CD4-positive, alpha-beta T cell treated with Interleukin-10 for 1 hour (primary cell): ENCODE results near the gene DUS1L.

Experiments
- DNase-seq: peaks from one replicate; pipeline ENCODE4 v3.0.0-alpha.2; 2020

DUS1L gene

DNA sequence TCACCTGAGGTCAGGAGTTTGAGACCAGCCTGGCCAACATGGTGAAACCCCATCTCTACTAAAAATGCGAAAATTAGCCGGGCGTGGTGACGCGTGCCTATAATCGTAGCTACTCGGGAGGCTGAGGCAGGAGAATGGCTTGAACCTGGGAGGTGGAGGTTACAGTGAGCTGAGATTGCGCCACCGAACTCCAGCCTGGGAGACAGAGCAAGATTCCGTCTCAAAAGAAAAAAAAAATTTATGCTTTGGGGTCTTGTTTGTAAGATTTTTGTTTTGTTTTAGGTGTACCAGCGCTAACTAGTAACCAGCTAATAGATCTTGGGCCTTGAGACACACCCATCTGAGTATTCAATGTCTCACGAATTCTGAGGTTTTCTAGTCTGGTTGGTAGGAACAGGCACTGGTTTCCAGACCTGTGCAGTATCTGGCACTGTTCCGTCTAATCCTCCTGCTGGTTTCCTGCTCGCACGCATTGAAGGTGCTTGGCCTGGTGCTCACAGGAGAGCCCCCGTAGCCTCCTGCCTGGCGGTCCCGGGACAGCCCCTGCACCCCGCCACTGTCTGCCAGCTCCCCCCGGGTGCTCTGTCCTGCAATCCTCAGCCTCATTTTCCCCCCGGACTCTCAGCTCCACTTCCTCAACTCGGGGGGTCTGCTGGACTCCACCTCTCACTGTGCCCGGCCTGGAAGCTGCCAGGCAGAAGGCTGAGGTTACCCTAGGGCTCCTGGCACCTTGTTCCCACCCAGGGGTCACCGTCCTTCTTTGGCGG, 10.6 kb upstream of the DUS1L start:
- no peak for DNase-seq

DNA sequence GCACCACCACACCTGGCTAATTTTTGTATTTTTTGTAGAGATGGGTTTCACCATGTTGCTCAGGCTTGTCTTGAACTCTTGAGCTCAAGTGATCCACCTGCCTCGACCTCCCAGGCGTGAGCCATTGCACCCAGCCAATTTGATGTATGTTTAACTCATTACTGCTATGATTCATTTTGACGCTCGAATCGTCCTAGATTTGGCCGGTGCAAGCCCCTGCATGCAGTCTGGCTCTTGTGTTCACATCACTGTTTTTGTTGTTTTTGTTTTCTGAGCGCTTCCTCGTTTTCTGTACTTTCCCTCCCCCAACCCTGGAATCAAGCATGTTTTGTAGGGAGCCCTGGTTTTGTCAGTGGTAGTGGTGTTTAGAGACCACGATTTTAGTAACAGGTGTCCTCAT, 7.8 kb upstream of the DUS1L start:
- no peak for DNase-seq

DNA sequence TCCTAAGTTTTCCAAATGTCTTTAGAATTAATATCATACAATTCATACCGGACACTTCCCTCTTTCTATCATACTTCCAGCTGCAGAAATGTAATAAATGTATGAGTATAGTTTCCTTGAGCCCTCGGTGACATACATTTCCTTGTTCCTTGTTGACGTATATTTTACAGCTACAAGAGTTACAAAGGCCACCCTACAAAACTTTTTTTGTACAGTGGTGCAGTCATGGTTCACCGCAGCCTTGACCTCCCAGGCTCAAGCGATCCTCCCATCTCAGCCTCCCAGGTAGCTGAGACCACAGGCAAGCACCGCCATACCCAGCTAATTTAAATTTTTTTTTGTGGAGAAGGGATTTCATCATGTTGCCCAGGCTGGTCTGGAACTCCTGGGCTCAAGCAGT, 7.2 kb upstream of the DUS1L start:
- DNase-seq, result no peak

DNA sequence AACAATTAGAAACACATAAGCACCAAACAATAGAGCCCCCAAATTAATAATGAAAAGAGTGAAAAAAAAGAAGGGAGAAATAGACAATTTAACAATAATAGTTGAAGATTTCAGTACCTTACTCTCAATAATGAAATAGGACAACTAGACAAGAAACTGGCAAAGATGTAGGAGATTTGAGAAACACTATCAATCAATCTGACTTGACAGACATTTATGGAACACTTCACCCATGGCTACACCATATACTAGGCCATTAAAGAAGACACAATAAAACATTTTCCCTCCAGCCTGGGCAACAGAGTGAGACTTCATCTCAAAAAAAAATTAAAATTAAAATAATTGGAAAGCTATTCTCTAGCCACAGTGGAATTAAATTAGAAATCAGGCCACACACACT, 5.0 kb upstream of the DUS1L start:
- no peak for DNase-seq

DNA sequence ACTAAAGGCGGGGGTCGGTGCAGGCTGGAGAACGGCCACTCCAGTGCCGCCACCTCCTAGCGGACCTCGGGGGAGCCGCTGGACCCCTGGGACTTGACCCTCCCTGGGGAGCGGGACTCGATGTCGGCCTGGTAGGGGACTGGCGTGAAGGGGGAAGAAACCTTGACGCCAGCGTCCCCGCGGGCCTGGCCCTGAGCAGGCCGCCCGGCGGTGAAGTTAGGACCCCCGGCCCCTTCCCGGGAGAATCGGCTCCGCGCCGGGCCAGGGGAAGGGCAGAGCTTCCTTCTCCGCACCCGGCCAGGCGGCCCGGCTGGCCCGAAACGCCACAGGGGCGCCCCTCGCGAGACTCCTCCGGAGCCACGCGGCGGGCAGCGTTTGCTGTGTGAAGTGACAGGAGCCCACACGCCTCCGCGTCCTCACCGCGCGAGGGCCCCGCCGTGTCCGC, 389 bp downstream of the DUS1L start:
- no peak for DNase-seq

DNA sequence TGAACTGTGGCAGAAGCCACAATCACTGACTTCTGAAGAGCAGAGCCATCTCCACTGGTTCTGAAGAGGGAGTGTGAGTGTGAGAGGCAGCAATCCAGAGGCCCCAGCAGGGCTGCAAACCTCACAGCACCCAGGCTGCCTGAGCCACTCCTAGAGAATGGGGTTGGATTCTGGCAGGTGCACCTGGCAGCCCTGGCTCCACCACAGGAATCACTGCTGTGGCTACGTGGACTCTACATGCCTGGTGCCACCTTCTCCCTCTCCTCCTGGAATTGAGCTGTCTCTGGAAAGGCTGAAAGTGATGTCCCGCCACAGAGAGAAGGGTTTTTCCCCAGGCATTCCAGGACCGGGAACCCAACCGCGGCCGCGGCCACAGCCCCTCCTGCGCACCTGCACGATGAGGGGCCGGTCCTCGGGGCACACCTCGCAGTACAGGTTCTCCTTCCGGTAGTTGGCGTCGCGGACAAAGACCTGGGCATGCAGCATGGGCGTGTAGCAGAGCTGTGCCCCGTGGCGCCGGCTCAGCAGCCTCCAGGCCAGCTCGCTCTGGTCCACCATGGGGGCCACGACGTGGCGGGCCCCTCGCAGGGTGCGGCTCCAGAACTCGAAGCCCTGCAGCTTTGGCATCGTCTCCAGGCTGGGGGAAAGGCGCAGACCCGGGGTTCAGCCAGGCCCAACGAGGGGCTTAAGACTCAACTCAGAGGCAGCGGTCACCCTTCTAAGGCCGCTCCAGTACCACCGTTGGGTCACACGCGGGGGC, 991 bp downstream of the DUS1L start:
- no peak for DNase-seq

DNA sequence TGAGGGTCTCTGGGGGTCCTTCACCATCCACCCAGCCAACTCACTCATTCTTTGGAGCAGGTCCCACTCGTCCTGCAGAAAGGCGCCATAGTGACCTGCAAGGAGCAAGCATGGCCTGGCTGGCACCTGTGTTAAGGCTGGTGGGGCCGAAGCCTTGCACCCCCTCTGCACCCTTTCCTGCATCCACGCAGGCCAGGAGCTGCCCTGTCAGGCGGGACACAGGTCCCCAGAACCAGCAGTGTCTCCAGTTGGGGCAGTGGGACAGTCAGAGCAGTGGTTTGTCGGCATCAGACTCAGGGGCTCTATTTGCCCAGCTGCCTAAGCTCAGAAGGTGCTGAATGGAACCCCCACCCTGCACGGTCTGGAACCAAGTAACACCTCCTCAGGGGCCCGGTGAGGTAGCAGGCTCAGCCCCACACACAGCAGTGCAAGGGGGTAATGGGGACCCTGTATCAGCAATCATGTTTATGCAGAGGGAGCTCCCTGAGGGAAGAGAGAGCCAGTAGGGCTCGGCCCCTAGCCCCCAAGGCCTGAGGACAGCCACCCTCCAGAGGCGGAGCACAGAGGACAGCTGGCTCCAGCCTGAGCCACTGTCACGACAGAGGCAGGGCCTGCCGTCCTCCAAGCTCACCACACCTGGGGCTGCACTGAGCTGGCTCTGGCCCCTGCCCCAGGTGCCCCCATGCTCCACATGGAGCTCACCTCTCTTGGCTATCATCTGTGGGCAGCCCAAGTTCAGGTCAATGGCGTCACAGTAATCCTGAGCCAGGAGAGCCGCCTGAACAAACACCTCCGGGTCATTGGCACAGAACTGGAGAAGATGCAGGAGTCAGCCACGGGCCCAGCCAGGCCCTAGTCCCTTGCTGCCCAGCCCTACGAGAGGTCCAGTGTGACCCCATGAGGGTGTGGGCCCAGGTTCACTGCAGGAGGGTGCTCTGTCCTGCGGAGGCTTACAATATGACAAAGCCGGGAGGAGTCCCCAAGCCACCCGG, 1.9 kb downstream of the DUS1L start:
- no peak for DNase-seq

DNA sequence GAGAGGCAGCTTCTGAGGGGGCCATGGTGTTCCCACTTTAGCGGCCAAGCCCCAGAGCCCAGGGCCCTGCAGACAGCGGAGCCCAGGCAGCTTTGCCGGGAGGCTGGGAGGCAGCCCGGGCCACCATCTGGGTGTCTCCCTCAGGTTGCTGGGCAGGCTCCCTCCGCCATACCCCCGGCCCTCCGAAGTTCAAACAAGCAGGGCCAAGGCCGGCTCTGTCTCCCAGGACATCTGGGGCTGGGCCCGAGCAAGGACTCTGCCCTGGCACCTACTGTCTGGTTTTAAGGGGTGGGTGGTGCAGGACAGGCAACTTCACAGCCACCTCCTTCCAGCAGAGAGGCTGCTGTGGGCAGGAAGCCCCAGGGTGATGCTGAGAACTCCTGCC, 2.6 kb downstream of the DUS1L start:
- DNase-seq, result no peak

DNA sequence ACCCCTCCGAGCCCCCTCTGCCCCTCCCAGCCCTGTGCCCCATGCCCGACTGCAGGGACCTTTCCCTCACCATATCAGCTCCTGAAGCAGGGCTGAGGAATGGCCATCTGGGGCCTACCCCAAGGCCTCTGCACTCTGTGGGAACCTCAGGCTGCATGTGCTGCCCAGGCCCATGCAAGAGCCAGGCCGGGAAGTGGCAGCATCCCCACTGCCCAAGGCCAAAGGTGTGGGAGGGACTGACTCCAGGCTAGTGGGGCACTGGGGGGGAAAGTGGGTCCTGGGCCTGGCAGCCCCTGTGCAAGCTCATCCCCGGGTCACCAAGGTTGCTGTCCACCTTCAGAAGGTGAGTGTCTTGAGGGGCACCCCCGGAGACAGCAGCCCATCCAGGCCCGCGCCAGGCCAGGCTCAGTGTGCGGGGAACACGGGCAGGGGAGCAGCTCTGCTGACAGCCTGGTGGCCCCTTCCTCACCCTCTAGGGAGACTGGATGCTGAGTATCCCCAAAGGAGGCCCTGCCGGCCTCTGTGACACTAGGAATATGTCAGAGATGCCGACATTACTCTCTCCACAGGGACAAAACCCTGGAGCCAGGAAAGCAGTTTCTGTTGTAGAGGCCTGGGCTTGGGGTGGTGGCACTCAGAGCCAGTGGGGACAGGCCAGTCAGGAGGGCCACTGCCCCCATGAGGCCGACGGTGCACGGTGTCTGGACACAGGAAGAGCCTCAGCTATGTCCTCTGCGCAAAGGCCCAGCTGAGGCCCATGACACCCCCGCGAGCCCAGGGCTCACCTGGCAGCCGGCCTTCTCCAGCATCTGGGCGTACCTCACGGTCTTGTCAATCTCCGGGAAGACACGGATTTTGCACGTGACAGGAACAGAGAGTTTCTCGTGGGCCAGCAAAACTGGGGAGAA, 3.3 kb downstream of the DUS1L start:
- no peak for DNase-seq

DNA sequence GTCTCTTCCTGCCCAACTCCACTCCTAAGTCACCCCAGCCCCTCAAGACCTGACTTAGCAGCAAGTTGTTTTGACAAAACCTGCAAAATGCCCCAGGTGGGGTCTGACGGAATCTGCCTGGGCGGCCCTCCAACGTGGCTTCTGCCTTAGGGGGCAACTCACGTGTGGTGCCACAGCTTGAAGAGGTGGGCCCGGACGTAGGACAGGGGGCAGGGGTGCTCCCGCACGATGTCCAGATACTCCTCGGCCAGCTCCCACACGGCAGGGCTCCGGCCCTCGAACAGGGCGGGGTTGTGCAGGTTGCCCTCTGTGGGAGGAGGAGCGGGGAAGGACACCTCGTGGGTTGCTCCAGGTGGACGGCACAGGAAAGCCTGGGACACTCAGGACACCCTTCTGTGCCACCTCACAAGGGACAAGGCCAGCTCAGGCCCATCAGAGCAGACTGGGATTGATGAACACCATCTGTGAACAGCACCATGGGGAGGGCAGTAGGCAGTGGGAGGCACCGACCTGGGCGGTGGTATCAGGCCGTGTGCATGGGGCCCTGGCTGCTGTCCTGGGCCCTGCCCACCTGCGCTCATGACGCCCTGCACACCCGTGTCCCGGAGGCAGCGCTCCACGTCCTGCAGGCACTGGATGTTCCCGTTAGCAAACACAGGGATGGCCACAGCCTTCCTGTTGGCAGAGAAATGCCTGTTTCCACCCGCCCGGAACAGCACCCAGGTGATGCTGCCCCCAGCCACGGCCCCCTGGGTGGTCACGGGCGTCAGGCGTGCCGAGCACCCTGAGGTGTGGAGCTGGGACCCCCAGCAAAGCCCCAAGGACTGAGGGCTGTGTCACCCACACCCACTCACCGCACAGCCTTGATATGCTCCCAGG, 4.3 kb downstream of the DUS1L start:
- no peak for DNase-seq

DNA sequence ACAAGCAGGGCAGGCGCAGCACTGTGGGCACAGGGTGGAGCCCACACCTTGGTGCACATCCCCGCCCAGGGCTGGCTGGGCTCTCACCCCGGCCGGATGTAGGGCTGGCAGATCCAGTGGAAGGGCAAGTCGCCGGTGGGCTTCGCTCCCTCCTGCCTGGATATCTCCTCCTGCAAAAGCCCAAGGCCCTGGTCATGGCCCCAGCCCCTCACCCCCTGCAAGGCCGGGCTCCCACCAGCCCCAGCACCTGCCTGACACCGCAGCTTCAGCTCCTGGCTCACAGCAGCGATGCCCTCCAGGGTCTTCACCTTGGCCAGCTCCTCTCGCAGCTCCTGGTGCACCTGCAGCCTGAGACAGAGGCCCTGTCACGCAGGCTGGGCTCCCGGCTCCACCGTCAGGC, 5.0 kb downstream of the DUS1L start:
- no peak for DNase-seq

DNA sequence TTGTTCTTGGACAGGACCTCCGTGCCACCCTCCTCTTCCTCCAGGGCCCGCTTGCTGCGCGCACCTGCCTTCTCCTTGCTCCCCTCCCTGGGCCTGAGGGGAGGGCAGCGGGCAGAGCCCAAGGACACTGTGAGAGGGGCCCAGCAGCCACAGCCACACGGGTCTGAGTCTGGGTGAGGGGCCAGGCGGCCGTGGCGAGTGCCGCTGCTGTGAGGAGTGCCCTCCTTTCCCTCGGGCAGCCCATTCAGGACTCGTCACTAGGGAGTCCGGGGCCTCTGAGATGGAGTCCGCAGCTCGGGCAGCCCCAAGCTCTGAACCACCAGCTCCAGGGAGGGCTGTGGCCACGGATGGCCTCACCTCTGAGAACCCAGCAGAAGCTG, 5.6 kb downstream of the DUS1L start:
- DNase-seq, result no peak

DNA sequence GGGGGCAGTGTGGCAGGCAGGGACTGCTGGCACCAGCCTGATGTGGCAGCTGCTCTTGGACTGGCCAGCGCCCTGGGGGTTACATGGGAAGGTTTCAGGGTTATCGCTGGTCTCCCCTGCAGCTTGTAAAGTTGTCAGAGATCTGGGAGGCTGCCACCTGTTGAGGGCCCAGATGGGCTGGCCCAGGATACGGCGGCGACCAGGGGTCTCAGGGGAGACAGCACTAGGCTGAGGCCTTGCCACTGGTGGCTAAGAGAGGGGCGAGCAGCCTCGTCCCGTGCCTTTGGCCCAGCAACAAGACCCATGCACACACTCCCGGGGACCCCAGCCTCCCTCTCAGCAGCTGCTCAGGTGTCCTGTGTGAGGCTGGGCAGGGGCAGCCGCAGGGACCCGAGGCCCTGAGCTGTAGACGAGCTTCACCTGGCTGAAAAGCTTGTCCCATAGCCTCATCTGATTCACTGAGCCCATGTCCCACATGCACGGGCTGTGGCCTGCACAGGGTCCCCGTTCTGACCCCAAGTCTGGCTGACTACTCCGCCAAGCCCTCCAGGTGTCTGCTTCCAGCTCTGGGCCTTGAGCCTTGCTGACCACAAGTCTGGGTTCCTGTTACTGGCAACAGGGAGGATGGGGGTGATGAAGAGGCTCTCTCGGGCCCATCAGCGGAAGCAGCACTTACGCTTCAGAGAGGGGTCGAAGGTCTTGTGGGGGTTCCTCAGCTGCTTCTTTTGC, 6.2 kb downstream of the DUS1L start:
- DNase-seq, result no peak

DNA sequence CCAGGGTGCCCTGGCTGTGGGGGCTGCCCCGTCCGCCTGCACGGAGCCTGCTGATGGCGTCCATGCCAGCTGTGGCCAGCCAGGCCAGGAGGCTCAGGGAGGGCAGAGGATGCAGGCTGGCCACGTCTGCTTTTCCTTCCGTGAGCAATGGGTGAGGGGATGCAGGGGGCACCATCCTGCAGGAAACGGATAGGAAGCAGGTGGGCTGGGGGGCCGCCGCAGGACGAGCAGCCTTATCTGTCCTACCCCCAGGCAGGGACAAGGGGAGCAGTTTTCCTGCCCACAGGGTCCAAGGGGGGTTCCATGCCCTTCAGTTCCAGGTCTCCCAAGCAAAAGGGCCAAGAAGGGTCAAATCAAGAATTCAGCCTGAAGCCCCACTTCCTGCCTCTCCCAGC, 6.8 kb downstream of the DUS1L start:
- no peak for DNase-seq

DNA sequence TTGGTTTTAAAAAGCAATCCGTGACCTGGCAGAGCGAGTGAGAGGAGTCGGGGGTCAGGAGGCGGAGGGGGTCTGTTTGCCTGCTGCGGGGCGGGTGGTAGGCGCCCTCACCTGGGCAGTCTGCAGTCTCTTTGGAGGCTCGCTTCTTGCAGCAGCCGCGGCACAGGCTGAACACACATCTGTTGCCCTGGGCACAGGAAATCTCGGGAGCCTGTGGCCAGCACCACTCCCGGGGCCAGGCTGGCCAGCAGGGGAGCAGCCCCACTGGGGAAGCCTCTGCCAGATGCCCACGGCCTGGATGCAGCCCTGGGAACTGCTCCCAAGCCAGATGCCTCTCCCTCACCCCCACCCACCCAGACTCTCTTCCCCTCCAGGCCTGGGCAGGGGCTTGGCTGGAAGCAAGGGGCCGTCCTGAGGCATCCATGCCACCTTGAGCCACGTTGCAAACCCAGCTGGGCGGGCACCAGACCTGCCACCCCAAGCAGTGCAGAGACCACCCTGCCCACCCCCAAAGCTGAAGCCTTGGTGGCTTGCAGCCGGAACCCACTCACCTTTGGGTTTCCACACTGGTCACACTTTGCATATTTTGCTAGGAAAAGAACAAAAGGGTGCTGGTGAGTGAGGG, 7.3 kb downstream of the DUS1L start:
- no peak for DNase-seq

DNA sequence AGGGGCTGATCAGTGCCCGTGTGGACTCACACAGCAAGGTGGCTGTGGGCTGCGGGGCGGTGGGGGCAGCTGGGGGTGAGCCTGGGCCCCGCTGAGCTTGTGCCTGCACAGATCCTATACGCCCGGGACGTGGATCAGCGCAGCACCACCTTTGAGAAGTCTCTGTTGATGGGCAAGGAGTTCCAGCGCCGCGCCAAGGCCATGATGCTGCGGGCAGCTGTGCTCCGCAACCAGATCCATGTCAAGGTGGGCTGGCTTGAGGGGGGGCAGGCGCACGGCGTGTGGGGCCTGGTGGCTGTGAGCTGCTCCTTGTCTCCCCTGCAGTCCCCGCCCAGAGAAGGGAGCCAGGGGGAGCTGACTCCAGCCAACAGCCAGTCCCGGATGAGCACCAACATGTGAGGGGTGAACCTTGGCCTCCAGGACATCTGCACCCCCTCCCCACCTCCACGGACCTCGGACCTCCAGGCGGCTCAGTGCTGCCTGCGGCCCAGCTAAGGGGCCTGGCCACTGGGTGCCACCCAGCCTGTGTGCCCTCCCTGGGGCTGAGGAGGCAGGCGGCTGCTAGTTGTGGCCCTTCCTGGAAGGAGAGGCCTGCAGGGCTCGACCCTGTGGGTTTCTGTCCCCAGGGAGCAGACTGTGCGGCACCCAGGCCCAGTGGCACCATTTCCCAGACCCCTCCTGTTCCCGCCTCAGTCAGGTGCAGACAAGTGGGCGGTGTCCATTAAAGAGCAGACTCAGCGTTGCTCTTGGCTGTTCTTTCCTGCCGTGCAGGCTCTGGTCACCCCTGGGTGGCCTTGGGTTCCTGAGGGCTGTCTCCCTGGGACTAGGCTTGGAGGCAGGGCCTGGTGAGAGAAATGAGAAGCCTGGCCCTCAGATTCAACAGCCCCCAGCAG, 8.6 kb downstream of the DUS1L start:
- DNase-seq, result no peak

DNA sequence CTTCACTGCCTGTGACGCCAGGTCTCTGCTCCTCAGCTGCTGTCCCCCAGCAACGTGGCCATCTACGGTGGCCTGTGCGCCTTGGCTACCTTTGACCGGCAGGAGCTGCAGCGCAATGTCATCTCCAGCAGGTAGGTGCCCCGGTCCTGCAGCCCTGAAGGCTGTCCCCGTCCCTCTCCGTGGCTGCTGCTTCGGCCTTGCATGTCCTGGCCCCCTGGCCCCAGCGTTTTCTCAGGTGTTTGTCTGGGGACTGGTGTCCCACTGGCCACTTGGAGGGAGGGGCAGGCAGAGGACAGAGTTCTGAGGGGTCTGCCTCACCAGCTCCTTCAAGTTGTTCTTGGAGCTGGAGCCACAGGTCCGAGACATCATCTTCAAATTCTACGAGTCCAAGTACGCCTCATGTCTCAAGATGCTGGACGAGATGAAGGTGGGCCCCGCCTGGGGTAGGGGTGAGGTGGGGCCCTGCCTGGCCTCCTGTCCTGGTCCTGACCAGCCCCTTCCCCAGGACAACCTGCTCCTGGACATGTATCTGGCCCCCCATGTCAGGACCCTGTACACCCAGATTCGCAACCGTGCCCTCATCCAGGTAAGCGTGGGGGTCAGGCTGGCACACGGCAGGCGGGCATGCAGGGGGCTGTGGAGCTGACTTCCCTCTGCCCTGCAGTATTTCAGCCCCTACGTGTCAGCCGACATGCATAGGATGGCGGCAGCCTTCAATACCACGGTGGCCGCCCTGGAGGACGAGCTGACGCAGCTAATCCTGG, 9.5 kb downstream of the DUS1L start:
- DNase-seq, result no peak
